GM23248 (cell line): Measurements from ENCODE around the gene HHIP. TPM values are rescaled to one million over a fixed set of nuclear protein-coding genes. Genes with fewer than 3 reads are reported as not detected.

Experiments used
- DNase-seq: peaks from one replicate; pipeline ENCODE4 v3.0.0-alpha.2; 2015
- H2AFZ ChIP-seq: fragments of 200-600 bp; sonication (generic); 2 replicates; pipeline ENCODE4 v1.6.1; 2016; ENCODE audit warnings: antibody characterized with exemption
- H3F3A ChIP-seq: fragments of 200-600 bp; sonication (generic); 2 replicates; pipeline ENCODE4 v1.6.1; 2016; ENCODE audit warnings: mild to moderate bottlenecking, antibody characterized with exemption, mixed run types; ENCODE audit not compliant: insufficient read depth
- H3K27ac ChIP-seq: fragments of 200-600 bp; sonication (generic); 2 replicates; pipeline ENCODE4 v1.5.1; 2016; ENCODE audit warnings: mild to moderate bottlenecking
- H3K27me3 ChIP-seq: fragments of 200-600 bp; sonication (generic); replicated peaks from 2 replicates; pipeline ENCODE4 v1.6.1; 2016; ENCODE audit warnings: mild to moderate bottlenecking; ENCODE audit not compliant: insufficient read depth
- H3K36me3 ChIP-seq: fragments of 200-600 bp; sonication (generic); 2 replicates; pipeline ENCODE4 v1.6.1; 2016; ENCODE audit warnings: low read depth, mild to moderate bottlenecking
- H3K4me1 ChIP-seq: fragments of 200-600 bp; sonication (generic); 2 replicates; pipeline ENCODE4 v1.6.1; 2016; ENCODE audit warnings: mild to moderate bottlenecking; ENCODE audit not compliant: insufficient read depth
- H3K4me2 ChIP-seq: fragments of 200-600 bp; sonication (generic); one replicate; pipeline ENCODE4 v1.6.1; 2016; ENCODE audit warnings: mild to moderate bottlenecking; ENCODE audit not compliant: unreplicated experiment
- H3K4me3 ChIP-seq: fragments of 200-600 bp; sonication (generic); 2 replicates; pipeline ENCODE4 v1.5.1; 2016; ENCODE audit warnings: mild to moderate bottlenecking
- H3K79me2 ChIP-seq: fragments of 200-600 bp; sonication (generic); 2 replicates; pipeline ENCODE4 v1.6.1; 2016; ENCODE audit warnings: mild to moderate bottlenecking; ENCODE audit not compliant: insufficient read depth
- H3K9ac ChIP-seq: fragments of 200-600 bp; sonication (generic); 2 replicates; pipeline ENCODE4 v1.6.1; 2016; ENCODE audit warnings: mild to moderate bottlenecking
- H3K9me2 ChIP-seq: fragments of 200-600 bp; sonication (generic); 2 replicates; pipeline ENCODE4 v1.6.1; 2016; ENCODE audit warnings: mixed run types, mild to moderate bottlenecking, moderate library complexity; ENCODE audit not compliant: insufficient read depth
- H3K9me3 ChIP-seq: fragments of 200-600 bp; sonication (generic); one replicate; pipeline ENCODE4 v1.6.1; 2017; ENCODE audit warnings: low read depth
- H4K20me1 ChIP-seq: fragments of 200-600 bp; sonication (generic); 2 replicates; pipeline ENCODE4 v1.6.0; 2016; ENCODE audit not compliant: insufficient read depth
- EZH2 ChIP-seq: fragments of 200-600 bp; sonication (generic); IDR thresholded peaks from 2 replicates; pipeline ENCODE4 v1.6.1; 2018; ENCODE audit warnings: antibody characterized with exemption, mild to moderate bottlenecking; ENCODE audit not compliant: insufficient read depth, poor library complexity, severe bottlenecking
- EZH2phosphoT487 ChIP-seq: fragments of 200-600 bp; sonication (generic); IDR thresholded peaks from 2 replicates; pipeline ENCODE4 v1.6.1; 2018; ENCODE audit warnings: antibody characterized with exemption, moderate library complexity, mild to moderate bottlenecking, low read depth; ENCODE audit not compliant: insufficient read depth
- WGBS, 2 experiments: methylation state at CpG; one replicate each; pipeline ENCODE4 v1.1.6; 2015 to 2017; ENCODE audit warnings: low lambda C conversion rate in 2 of 2, low coverage in 1 of 2; ENCODE audit errors: missing lambda C conversion rate in 2 of 2; 5-methylcytosine and 5-hydroxymethylcytosine counted together
- in situ Hi-C: fragments of 300-500 bp; cut with MboI; formaldehyde crosslinking; loops from 2 replicates; pipeline ENCODE4 v1.15.0; 2020
- polyA plus RNA-seq: library from polyadenylated mRNA; unstranded; fragments of >200 nt; fragmentation: Nextera tagmentation; extraction: Ambion mirVana; gene quantifications from 2 replicates; pipeline ENCODE4 v1.2.1, GENCODE V29; 2016
- total RNA-seq: library from RNA; depleted of rRNA; stranded (reverse); fragments of >200 nt; shearing (Covaris generic); gene quantifications from 2 replicates; pipeline ENCODE4 v1.2.3, GENCODE V29; 2014

HHIP gene
- total and polyA plus RNA-seq, 2 experiments from 2014 or later, result under 0.01 to 0.06 TPM

DNA sequence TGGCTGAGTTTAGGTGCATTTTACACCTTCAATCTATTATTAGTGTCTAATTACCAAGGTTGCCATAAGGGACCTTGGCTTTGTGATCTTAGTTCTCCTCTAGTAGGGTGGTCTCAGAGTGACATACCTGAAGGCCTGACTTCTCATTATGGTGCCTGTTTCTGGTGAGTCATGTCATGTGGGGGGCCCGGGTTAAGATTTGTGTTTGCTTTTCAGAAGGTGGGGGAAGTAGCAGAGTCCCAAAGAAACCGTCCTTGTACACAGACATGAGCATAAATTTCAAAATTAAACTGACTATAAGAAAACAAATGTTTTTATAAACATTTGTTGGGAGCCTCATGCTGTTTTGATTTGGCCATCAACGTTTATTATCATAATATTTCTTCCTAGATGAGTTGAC is 74.5 kb downstream of the HHIP start:
- H3K36me3 ChIP-seq, result no peaks in the 10 kb centered on the region
- no peaks in the 10 kb centered on the region for H3K27me3 ChIP-seq
- TF ChIP-seq EZH2 (no peak), EZH2phosphoT487 (no peak)
- 52 to 57% methylated on average over 3 of the region's 3 CpGs for WGBS, 2 experiments
- no peak overlapping the region for H3K27ac ChIP-seq
- no peak for DNase-seq
- no peaks in the 10 kb centered on the region for H3K4me1 ChIP-seq
- in situ Hi-C loops, result no loop called here
- no peaks in the 10 kb centered on the region for H4K20me1 ChIP-seq
- no peaks in the 10 kb centered on the region for H3F3A ChIP-seq
- H3K9ac ChIP-seq, result no peak overlapping the region
- no peaks in the 10 kb centered on the region for H3K79me2 ChIP-seq
- no peaks in the 10 kb centered on the region for H3K9me3 ChIP-seq
- H2AFZ ChIP-seq, result no peak overlapping the region
- H3K4me2 ChIP-seq, result no peak overlapping the region
- H3K9me2 ChIP-seq, result no peaks in the 10 kb centered on the region
- H3K4me3 ChIP-seq, result no peak overlapping the region

DNA sequence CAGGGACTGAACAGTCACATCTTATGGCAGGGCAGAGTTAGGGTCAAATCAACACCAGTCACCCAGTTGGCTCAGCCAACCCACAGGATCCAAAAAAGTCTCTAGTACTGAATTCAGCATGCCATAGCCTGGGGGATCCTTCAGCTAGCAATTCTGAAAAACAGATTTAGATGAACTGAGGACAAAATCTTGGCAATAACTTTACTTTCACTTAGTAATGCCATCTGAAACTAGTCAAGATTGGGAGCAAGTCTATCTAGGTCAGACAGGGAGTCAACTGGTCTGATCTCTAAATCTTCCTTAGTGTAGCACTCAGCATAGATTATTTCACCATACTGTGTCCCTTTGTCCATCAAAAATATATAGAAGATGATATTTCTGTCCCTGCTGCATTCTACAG is 76.0 kb downstream of the HHIP start:
- Histone ChIP-seq H3K4me3 (no peak overlapping the region), H3K9me2 (no peaks in the 10 kb centered on the region), H2AFZ (no peak overlapping the region), H3K79me2 (no peaks in the 10 kb centered on the region), H3F3A (no peaks in the 10 kb centered on the region), H3K9ac (no peak overlapping the region), H3K27me3 (no peaks in the 10 kb centered on the region), H3K4me1 (no peaks in the 10 kb centered on the region), H3K4me2 (no peak overlapping the region), H4K20me1 (no peaks in the 10 kb centered on the region), H3K9me3 (no peaks in the 10 kb centered on the region), H3K27ac (no peak overlapping the region), H3K36me3 (no peaks in the 10 kb centered on the region)
- peak; percentile 6 for DNase-seq
- no peak for TF ChIP-seq EZH2
- no peak for TF ChIP-seq EZH2phosphoT487
- in situ Hi-C loops, result no loop called here

DNA sequence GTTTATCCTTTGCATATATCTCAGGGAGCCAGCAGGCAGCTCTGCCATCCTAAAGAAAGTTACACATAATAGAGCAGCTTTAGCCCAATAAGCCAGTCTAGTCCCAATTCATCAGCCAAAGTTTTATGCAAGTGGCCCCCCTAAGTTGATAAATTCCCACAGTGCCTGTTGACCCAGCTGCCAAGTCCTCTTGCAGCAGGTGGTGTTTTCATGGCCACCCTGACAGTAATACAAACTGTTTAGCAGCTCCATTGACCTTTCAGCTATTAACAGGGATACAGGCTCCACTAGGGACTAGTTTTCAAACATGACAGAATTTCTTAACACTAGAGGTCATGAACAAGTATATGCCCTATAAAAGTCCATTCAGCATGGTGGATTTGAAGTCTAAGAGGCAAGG is 77.5 kb downstream of the HHIP start:
- in situ Hi-C loops, result no loop called here
- Histone ChIP-seq H3K4me1 (no peaks in the 10 kb centered on the region), H3F3A (no peaks in the 10 kb centered on the region), H3K4me2 (no peak overlapping the region), H3K27ac (no peak overlapping the region), H3K9ac (no peak overlapping the region), H3K9me3 (no peaks in the 10 kb centered on the region), H2AFZ (no peak overlapping the region), H3K9me2 (no peaks in the 10 kb centered on the region), H3K36me3 (no peaks in the 10 kb centered on the region), H4K20me1 (no peaks in the 10 kb centered on the region), H3K4me3 (no peak overlapping the region), H3K79me2 (no peaks in the 10 kb centered on the region), H3K27me3 (no peaks in the 10 kb centered on the region)
- no peak for TF ChIP-seq EZH2phosphoT487
- no peak for TF ChIP-seq EZH2
- DNase-seq, result no peak

DNA sequence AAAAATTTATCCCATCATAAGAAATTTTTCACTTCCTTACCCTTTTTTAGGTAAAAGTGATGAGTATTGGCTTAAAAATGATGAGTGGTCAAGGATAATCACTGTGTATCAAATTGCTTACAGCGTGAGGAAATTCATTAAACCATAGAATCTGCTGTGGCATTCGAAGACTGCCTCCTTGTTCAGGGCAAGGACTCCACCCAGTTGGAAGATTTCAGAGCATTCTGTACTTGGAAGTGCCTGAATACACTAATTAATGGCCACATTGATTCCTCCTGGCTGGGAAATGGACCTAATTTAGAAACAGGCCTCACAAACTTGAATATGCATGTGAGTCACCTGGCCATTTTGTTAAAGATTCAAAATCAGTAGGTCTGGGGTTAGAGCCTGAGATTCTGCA is 83.2 kb downstream of the HHIP start:
- no peak for DNase-seq

DNA sequence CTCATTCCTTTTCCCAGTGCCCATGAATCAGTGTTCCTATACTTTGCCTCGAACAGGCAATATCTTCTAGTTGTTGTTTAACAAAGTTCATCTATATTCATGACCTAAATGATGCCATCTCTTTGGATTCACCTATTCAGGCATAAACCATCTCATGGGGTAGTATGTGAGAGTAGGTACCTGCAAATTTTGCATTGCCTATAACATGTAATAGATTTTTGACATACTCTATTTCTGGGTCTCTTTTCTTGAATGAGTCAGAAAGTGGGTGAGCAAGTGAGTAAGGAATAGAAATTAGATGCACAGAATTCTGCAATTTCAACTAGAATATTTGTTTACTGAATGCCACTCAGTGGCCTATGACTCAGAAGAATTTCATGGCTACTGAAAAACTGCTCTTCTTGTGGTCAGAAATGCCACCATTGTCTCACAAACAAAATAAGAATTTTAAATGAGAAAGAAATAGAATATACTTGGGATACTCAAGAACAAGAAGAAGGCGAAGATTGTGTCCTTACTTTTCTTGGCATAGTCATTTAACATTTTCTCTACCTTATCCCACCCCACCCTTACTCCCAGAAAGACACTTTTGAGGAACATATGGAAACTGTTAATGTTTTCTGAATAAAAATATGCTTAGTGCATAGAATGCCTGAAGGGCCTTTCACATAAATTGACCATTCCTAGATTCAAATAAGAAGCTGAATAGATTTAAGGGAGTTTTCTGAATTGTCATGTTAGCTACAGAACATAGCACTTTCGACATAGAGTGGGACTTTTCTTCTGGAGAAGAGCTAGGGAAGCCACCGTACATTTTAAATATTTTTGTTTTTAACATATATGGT is 86.8 kb downstream of the HHIP start:
- no peak overlapping the region for H3K4me3 ChIP-seq
- H3K27me3 ChIP-seq, result no peaks in the 10 kb centered on the region
- H3K9me2 ChIP-seq, result no peaks in the 10 kb centered on the region
- in situ Hi-C loops, result no loop called here
- H3K79me2 ChIP-seq, result no peaks in the 10 kb centered on the region
- no peaks in the 10 kb centered on the region for H4K20me1 ChIP-seq
- H3K9ac ChIP-seq, result no peak overlapping the region
- no peaks in the 10 kb centered on the region for H3F3A ChIP-seq
- H3K4me1 ChIP-seq, result peaks cover 9% of the 10 kb centered on the region
- no peaks in the 10 kb centered on the region for H3K9me3 ChIP-seq
- no peaks in the 10 kb centered on the region for H3K36me3 ChIP-seq
- no peak overlapping the region for H2AFZ ChIP-seq
- TF ChIP-seq EZH2phosphoT487, result no peak
- no peak for TF ChIP-seq EZH2
- peak; percentile 20 for DNase-seq
- no peak overlapping the region for H3K27ac ChIP-seq
- H3K4me2 ChIP-seq, result no peak overlapping the region
- 88 to 95% methylated on average over 4 of the region's 4 CpGs for WGBS, 2 experiments

More for the DNA sequence above, 83.2 kb downstream of the HHIP start:
- Histone ChIP-seq H3K27ac (no peak overlapping the region), H3K4me1 (peaks cover 1% of the 10 kb centered on the region), H3K9me3 (no peaks in the 10 kb centered on the region), H3K79me2 (no peaks in the 10 kb centered on the region), H3K9me2 (no peaks in the 10 kb centered on the region), H3K36me3 (no peaks in the 10 kb centered on the region), H3K4me3 (no peak overlapping the region), H3K4me2 (no peak overlapping the region), H4K20me1 (no peaks in the 10 kb centered on the region), H3K27me3 (no peaks in the 10 kb centered on the region), H3K9ac (no peak overlapping the region), H3F3A (no peaks in the 10 kb centered on the region), H2AFZ (no peak overlapping the region)
- TF ChIP-seq EZH2phosphoT487 (no peak), EZH2 (no peak)
- WGBS, 2 experiments, result 22 to 25% methylated on average over 2 of the region's 2 CpGs
- in situ Hi-C loops, result no loop called here
